ENCODE data around the gene ADCY3.
"Not testable (repeated sequence)": the region's sequence is repeated elsewhere in the genome, so short reads cannot be mapped to it uniquely, and the experiment has no call there.

Gene ADCY3

GRCh38 chr2:24844023-24844685 lies 75.9 kb downstream of the ADCY3 start:
- no peak for FAIRE-seq

- no peak for FAIRE-seq
These were observed 76.6 kb downstream of the ADCY3 start for GRCh38 chr2:24843330-24843860.

- FAIRE-seq: no peak
These were observed 77.7 kb downstream of the ADCY3 start for GRCh38 chr2:24842081-24843050.

- FAIRE-seq: no peak
These were observed 78.8 kb downstream of the ADCY3 start for GRCh38 chr2:24840962-24841945.

GRCh38 chr2:24840164-24840869 lies 79.7 kb downstream of the ADCY3 start:
- FAIRE-seq: no peak

- no peak for FAIRE-seq
These were observed 80.3 kb downstream of the ADCY3 start for GRCh38 chr2:24839729-24840128.

GRCh38 chr2:24838541-24838940 lies 81.5 kb downstream of the ADCY3 start:
- FAIRE-seq: no peak

- FAIRE-seq: no peak
These were observed 82.0 kb downstream of the ADCY3 start for GRCh38 chr2:24837996-24838513.

GRCh38 chr2:24836706-24837105 lies 83.3 kb downstream of the ADCY3 start:
- FAIRE-seq: no peak

- no peak for FAIRE-seq
These were observed 83.8 kb downstream of the ADCY3 start for GRCh38 chr2:24836206-24836605.

GRCh38 chr2:24835411-24835810 lies 84.6 kb downstream of the ADCY3 start:
- not testable (repeated sequence) for FAIRE-seq

GRCh38 chr2:24834733-24835395 lies 85.2 kb downstream of the ADCY3 start:
- FAIRE-seq: no peak

- no peak for FAIRE-seq
These were observed 86.0 kb downstream of the ADCY3 start for GRCh38 chr2:24833821-24834732.

- no peak for FAIRE-seq
These were observed 86.9 kb downstream of the ADCY3 start for GRCh38 chr2:24832931-24833701.

GRCh38 chr2:24832521-24832920 lies 87.5 kb downstream of the ADCY3 start:
- no peak for FAIRE-seq

GRCh38 chr2:24832073-24832461 lies 88.0 kb downstream of the ADCY3 start:
- FAIRE-seq: no peak

- FAIRE-seq: no peak
These were observed 88.6 kb downstream of the ADCY3 start for GRCh38 chr2:24831221-24832072.

GRCh38 chr2:24830786-24831185 lies 89.3 kb downstream of the ADCY3 start:
- FAIRE-seq: no peak

All from endometrium (tissue), 2 donors.